H1 (cell line): ENCODE results near the gene RABL6. TPM values are rescaled to one million over a fixed set of nuclear protein-coding genes. Genes with fewer than 3 reads are reported as not detected.

Experiments
- POLR2A ChIP-seq, 2 experiments: IDR thresholded peaks; 1 replicate in 1 of 2; 2 replicates in 1 of 2; pipeline ENCODE4 v1.6.1; 2011; ENCODE audit warnings: low read depth in 2 of 2, low read length in 2 of 2, mild to moderate bottlenecking in 2 of 2; ENCODE audit errors: control extremely low read depth in 1 of 2
- RBBP5 ChIP-seq: IDR thresholded peaks from 2 replicates; pipeline ENCODE4 v1.7.1; 2012; ENCODE audit warnings: low read depth, mild to moderate bottlenecking, inconsistent platforms, low read length, moderate library complexity, borderline replicate concordance
- polyA plus RNA-seq, 7 experiments: library from polyadenylated mRNA; depleted of rRNA in 3 of 7; stranded (reverse) in 5 of 7; unstranded in 2 of 7; fragments of >200 nt in 5 of 7; fragments of 200-250 nt in 2 of 7; gene quantifications; 1 replicate in 5 of 7; 2 replicates in 1 of 7; 4 replicates in 1 of 7; pipeline versions ENCODE4 v1.2.1 to v1.2.3, GENCODE V29; 2011 to 2013; ENCODE audit warnings: missing spikeins in 2 of 7, mixed read lengths in 2 of 7
- total RNA-seq: library from RNA; stranded (reverse); fragmentation: NEBNext Ultra II Directional; extraction: Animal tissue kit (Norgen Biotek cat#: 25700); gene quantifications from 2 replicates; pipeline ENCODE4 v1.2.1, GENCODE V29; 2021
- TF ChIP-seq, protein P1 (sequence below): IDR thresholded peaks from 2 replicates; pipeline ENCODE4 v1.6.1; 2011; ENCODE audit warnings: low read length, improper control_type of control experiment

The RABL6 gene
- total and polyA plus RNA-seq, 2 of the 8 experiments (the other 6 are each of a cell fraction or from before 2014, with no cell fraction given) = 70.1 to 130 TPM

DNA sequence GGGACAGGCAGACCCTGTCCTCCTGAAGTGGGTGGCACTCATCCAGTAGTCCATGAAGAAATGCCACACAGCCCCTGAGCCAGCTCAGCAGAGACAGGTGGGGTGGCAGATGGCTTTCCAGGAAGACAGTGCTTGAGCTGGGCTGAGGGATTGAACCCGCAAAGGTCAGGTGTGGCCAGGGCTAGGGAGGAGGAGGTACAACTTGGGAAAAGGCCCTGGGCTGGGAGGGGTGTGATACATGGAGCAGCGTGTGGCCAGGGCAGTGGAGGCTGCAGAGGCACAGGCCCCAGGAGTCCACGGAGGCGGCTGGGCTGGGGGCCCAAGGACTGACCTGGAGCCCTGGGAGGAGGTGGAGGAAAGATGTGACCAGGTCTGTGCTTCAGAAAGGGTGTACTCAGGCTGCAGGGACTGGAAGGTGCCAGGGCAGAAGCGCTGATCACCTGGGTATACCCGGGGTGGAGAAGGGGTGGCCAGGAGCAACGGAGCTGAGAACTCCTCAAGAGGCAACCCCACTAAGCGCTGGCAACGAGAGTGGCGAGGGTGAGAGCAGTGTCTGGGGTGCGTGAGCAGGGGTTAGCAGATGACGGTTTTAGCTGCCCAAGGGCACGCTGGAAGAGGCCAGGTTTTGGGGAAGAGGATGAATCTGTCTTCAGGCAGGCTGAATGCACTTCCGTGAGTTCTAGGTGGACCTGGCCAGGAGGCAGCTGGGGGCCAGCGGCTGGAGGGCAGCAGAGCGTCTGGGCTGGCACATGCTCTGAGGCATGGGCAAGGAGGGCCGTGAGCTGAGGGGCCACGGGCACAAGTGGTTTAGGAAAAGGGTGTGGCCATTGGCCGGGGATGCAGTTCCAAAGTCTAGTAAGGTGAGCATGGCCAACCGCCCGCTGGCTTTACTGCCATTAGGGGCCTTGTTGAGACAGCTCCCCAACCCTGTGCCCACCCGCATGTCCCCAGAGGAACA, 3.9 kb upstream of the RABL6 start (continued):
- TF ChIP-seq, protein P1, sequence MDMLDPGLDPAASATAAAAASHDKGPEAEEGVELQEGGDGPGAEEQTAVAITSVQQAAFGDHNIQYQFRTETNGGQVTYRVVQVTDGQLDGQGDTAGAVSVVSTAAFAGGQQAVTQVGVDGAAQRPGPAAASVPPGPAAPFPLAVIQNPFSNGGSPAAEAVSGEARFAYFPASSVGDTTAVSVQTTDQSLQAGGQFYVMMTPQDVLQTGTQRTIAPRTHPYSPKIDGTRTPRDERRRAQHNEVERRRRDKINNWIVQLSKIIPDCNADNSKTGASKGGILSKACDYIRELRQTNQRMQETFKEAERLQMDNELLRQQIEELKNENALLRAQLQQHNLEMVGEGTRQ = no peak
- TF ChIP-seq RBBP5 = no peak
- TF ChIP-seq POLR2A (IDR thresholded peaks at IDR 0.05; ENCODE audit: control extremely low read depth in 1 of 2, low read depth in 2 of 2, low read length in 2 of 2) = no peak
